Transverse colon (tissue), 4 donors: ENCODE measurements around the gene HSH2D. TPM values are rescaled to one million over a fixed set of nuclear protein-coding genes. Genes with fewer than 3 reads are reported as not detected.

Source experiments
- DNase-seq: peaks from one replicate; pipeline ENCODE4 v3.0.0-alpha.2; 2019
- H3K27ac ChIP-seq, 4 donors: fragments of 200-600 bp; sonication (generic); 2 replicates each; pipeline ENCODE4 v1.5.1; 2016 to 2018; ENCODE audit warnings: inconsistent platforms in 4 of 4
- H3K27me3 ChIP-seq: fragments of 200-600 bp; sonication (generic); 2 replicates; pipeline ENCODE4 v1.5.1; 2017; ENCODE audit warnings: inconsistent platforms
- H3K36me3 ChIP-seq, 4 donors: fragments of 200-600 bp; sonication (generic); 2 replicates each; pipeline ENCODE4 v1.5.1; 2017 to 2019; ENCODE audit warnings: inconsistent platforms in 4 of 4
- H3K4me1 ChIP-seq, 4 donors: fragments of 200-600 bp; sonication (generic); 2 replicates each; pipeline ENCODE4 v1.5.1; 2017 to 2020; ENCODE audit warnings: inconsistent platforms in 4 of 4
- H3K4me3 ChIP-seq, 4 donors: fragments of 200-600 bp; sonication (generic); 1 replicate in 1 of 4; 2 replicates in 3 of 4; pipeline versions ENCODE4 v1.5.1 to v1.6.1; 2017 to 2019; ENCODE audit warnings: inconsistent platforms in 4 of 4
- H3K9me3 ChIP-seq, 2 donors: fragments of 200-600 bp; sonication (generic); 2 replicates each; pipeline ENCODE4 v1.5.1; 2017 to 2019; ENCODE audit warnings: inconsistent platforms in 2 of 2
- CTCF ChIP-seq, 5 experiments: fragments of 200-600 bp in 3 of 5; fragments of 450-650 bp in 2 of 5; sonication (generic) in 3 of 5; IDR thresholded peaks; 1 replicate in 2 of 5; 2 replicates in 3 of 5; pipeline ENCODE4 v1.5.1; 2016 to 2017; ENCODE audit warnings: antibody characterized with exemption in 5 of 5, inconsistent platforms in 3 of 5, mild to moderate bottlenecking in 2 of 5, moderate library complexity in 1 of 5
- EP300 ChIP-seq: sonication (generic); formaldehyde crosslinking; IDR thresholded peaks from one replicate; pipeline ENCODE4 v1.6.1; 2017; ENCODE audit warnings: antibody characterized with exemption, low read depth
- POLR2A ChIP-seq: fragments of 450-650 bp; IDR thresholded peaks from one replicate; pipeline ENCODE4 v1.6.1; 2016; ENCODE audit warnings: antibody characterized with exemption, mild to moderate bottlenecking, moderate library complexity
- POLR2AphosphoS5 ChIP-seq, 3 donors: sonication (generic); formaldehyde crosslinking; IDR thresholded peaks; one replicate each; pipeline ENCODE4 v1.6.1; 2016; ENCODE audit warnings: antibody characterized with exemption in 3 of 3
- WGBS, 2 donors: methylation state at CpG; one replicate each; pipeline ENCODE4 v1.1.5; 2018; ENCODE audit warnings: low coverage in 1 of 2; 5-methylcytosine and 5-hydroxymethylcytosine counted together
- in situ Hi-C, 4 donors: fragments of 200-750 bp; cut with MboI; loops; one replicate each; pipeline versions ENCODE4 v1.15.0 to v1.15.1; 2017; ENCODE audit warnings: low sequenced_read_pairs in 3 of 4, low pct_ligation_motif_present in 1 of 4, low pct_unique_long_range_greater_than_20kb in 1 of 4
- intact Hi-C: fragments of 100-400 bp; cut with DNase I; formaldehyde crosslinking; loops from one replicate; pipeline ENCODE4 v1.15.1; 2023; ENCODE audit warnings: low total_unique reads
- total RNA-seq, 4 donors: library from RNA; depleted of rRNA; stranded (reverse); fragments of >200 nt; gene quantifications; one replicate each; pipeline ENCODE4 v1.1.0, GENCODE V29; 2016

HSH2D gene
- total RNA-seq, 4 donors from 2014 or later = 17.6 to 55.4 (median 30.8) TPM

- intact Hi-C loops = no loop called here
- no peak overlapping the region for H3K27ac ChIP-seq
Measured at GRCh38 chr19:16190736-16191135, 47.3 kb downstream of the HSH2D start.

GRCh38 chr19:16191216-16191908, 47.9 kb downstream of the HSH2D start:
- in situ Hi-C loops = loop anchor here (25.0 kb wide), 2 partner anchors 354 to 554 kb away; partner anchors contain the start of gene CYP4F3 (in 3 of the 4)
- no peak for DNase-seq

More at GRCh38 chr19:16190736-16191135, 47.3 kb downstream of the HSH2D start:
- Histone ChIP-seq H3K27me3 (no peaks in the 10 kb centered on the region), H3K4me3 (no peak overlapping the region), H3K9me3 (no peaks in the 10 kb centered on the region), H3K4me1 (peaks cover 9 to 28% (median 12%) of the 10 kb centered on the region in 4 donors), H3K36me3 (peaks cover 0 to 25% (median 11%) of the 10 kb centered on the region in 4 donors)
- in situ Hi-C loops = loop anchor here (25.0 kb wide), 2 partner anchors 353 to 553 kb away; partner anchors contain the start of gene CYP4F3 (in 3 of the 4)
- no peak for TF ChIP-seq POLR2AphosphoS5 (IDR thresholded peaks at IDR 0.05)
- TF ChIP-seq EP300 = no peak
- no peak for TF ChIP-seq CTCF (IDR thresholded peaks at IDR 0.05)
- no peak for TF ChIP-seq POLR2A
- DNase-seq = no peak
- 86 to 95% methylated on average over 2 to 10 of the region's 10 CpGs for WGBS, 2 donors

GRCh38 chr19:16193466-16193865, 50.0 kb downstream of the HSH2D start:
- H3K4me3 ChIP-seq = no peak overlapping the region
- no peak for TF ChIP-seq CTCF (IDR thresholded peaks at IDR 0.05)
- no peak for TF ChIP-seq EP300
- H3K9me3 ChIP-seq = no peaks in the 10 kb centered on the region
- H3K36me3 ChIP-seq = peaks cover 0 to 25% (median 11%) of the 10 kb centered on the region in 4 donors
- intact Hi-C loops (no loop called here), in situ Hi-C loops (loop anchor here (25.0 kb wide), 2 partner anchors 356 to 556 kb away; partner anchors contain the start of gene CYP4F3 (in 3 of the 4))
- no peak overlapping the region for H3K27ac ChIP-seq
- H3K27me3 ChIP-seq = no peaks in the 10 kb centered on the region
- no peak for DNase-seq
- 85% methylated on average over 10 of the region's 10 CpGs; no CpG with 5 or more reads in 1 of the 2 donors for WGBS, 2 donors
- H3K4me1 ChIP-seq = peaks cover 12 to 24% (median 17%) of the 10 kb centered on the region in 4 donors

More at GRCh38 chr19:16191216-16191908, 47.9 kb downstream of the HSH2D start:
- no peaks in the 10 kb centered on the region for H3K27me3 ChIP-seq
- peaks cover 8 to 28% (median 10%) of the 10 kb centered on the region in 4 donors for H3K4me1 ChIP-seq
- no peak overlapping the region for H3K4me3 ChIP-seq
- H3K27ac ChIP-seq = no peak overlapping the region
- H3K9me3 ChIP-seq = no peaks in the 10 kb centered on the region
- TF ChIP-seq CTCF (IDR thresholded peaks at IDR 0.05) (no peak), POLR2A (no peak), POLR2AphosphoS5 (IDR thresholded peaks at IDR 0.05) (no peak), EP300 (no peak)
- 83 to 100% methylated on average over 1 to 16 of the region's 16 CpGs for WGBS, 2 donors
- peaks cover 0 to 25% (median 11%) of the 10 kb centered on the region in 4 donors for H3K36me3 ChIP-seq
- intact Hi-C loops = no loop called here

GRCh38 chr19:16197188-16197621, 53.7 kb downstream of the HSH2D start:
- H3K36me3 ChIP-seq = peaks cover 0 to 5% (median under 1%) of the 10 kb centered on the region in 4 donors
- peak overlapping the region; percentile 88 to 94 (median 90) for H3K27ac ChIP-seq
- intact Hi-C loops (no loop called here), in situ Hi-C loops (loop anchor here (25.0 kb wide), 2 partner anchors 360 to 560 kb away; partner anchors contain the start of gene CYP4F3 (in 3 of the 4))
- no peaks in the 10 kb centered on the region for H3K27me3 ChIP-seq
- H3K4me3 ChIP-seq = peak overlapping the region in 3 of 4 donors; percentile 81 to 90 (median 84)
- WGBS, 2 donors = 10 to 11% methylated on average over 1 to 2 of the region's 2 CpGs
- peak in 2 of 3 donors; percentile 53 to 61 for TF ChIP-seq POLR2AphosphoS5 (IDR thresholded peaks at IDR 0.05)
- no peak for TF ChIP-seq POLR2A
- DNase-seq = no peak
- H3K9me3 ChIP-seq = no peaks in the 10 kb centered on the region
- peaks cover 26 to 41% (median 30%) of the 10 kb centered on the region in 4 donors for H3K4me1 ChIP-seq
